ENCODE results near the gene CCDC127. TPM values are rescaled to one million over a fixed set of nuclear protein-coding genes. Genes with fewer than 3 reads are reported as not detected.
"Not testable (repeated sequence)": the region's sequence is repeated elsewhere in the genome, so short reads cannot be mapped to it uniquely, and the experiment has no call there.

The CCDC127 gene
- total RNA-seq, 4 donors from 2014 or later: 1.2 to 4.9 (median 4.8) TPM

GRCh38 chr5:169071-169727, 48.8 kb downstream of the CCDC127 start:
- Histone ChIP-seq H3K36me3 (no peaks in the 10 kb centered on the region), H3K9me3 (no peaks in the 10 kb centered on the region), H3K27me3 (no peaks in the 10 kb centered on the region), H3K27ac (no peak overlapping the region), H3K4me1 (no peaks in the 10 kb centered on the region), H3K4me3 (no peak overlapping the region)
- 43 to 82% methylated on average over 3 to 29 of the region's 32 CpGs for WGBS, 2 donors (ENCODE audit: low coverage in 1 of 2)
- intact Hi-C loops (cut with DNase I; ENCODE audit: low total_unique reads) (no loop called here), in situ Hi-C loops (cut with MboI; ENCODE audit: low pct_ligation_motif_present in 1 of 4, low pct_unique_long_range_greater_than_20kb in 1 of 4, low sequenced_read_pairs in 3 of 4) (no loop called here)
- no peak for TF ChIP-seq EP300 (IDR thresholded peaks at IDR 0.05; ENCODE audit: low read depth)
- no peak for DNase-seq

GRCh38 chr5:167982-168660, 49.8 kb downstream of the CCDC127 start:
- TF ChIP-seq EP300 (IDR thresholded peaks at IDR 0.05; ENCODE audit: low read depth): no peak
- no peak for TF ChIP-seq POLR2AphosphoS5 (IDR thresholded peaks at IDR 0.05)
- TF ChIP-seq CTCF (IDR thresholded peaks at IDR 0.05): no peak
- TF ChIP-seq POLR2A (IDR thresholded peaks at IDR 0.05): no peak
- in situ Hi-C loops (cut with MboI; ENCODE audit: low pct_ligation_motif_present in 1 of 4, low pct_unique_long_range_greater_than_20kb in 1 of 4, low sequenced_read_pairs in 3 of 4): no loop called here
- Histone ChIP-seq H3K4me1 (no peaks in the 10 kb centered on the region), H3K9me3 (no peaks in the 10 kb centered on the region), H3K27me3 (no peaks in the 10 kb centered on the region), H3K36me3 (no peaks in the 10 kb centered on the region), H3K27ac (no peak overlapping the region), H3K4me3 (no peak overlapping the region)
- no peak for DNase-seq
- WGBS, 2 donors (ENCODE audit: low coverage in 1 of 2): 67 to 68% methylated on average over 1 to 18 of the region's 18 CpGs
- intact Hi-C loops (cut with DNase I; ENCODE audit: low total_unique reads): no loop called here

GRCh38 chr5:167511-167910, 50.4 kb downstream of the CCDC127 start:
- TF ChIP-seq POLR2AphosphoS5 (IDR thresholded peaks at IDR 0.05) (no peak), CTCF (IDR thresholded peaks at IDR 0.05) (no peak), POLR2A (IDR thresholded peaks at IDR 0.05) (no peak), EP300 (IDR thresholded peaks at IDR 0.05; ENCODE audit: low read depth) (no peak)
- Histone ChIP-seq H3K9me3 (no peaks in the 10 kb centered on the region), H3K4me1 (no peaks in the 10 kb centered on the region), H3K36me3 (no peaks in the 10 kb centered on the region), H3K27me3 (no peaks in the 10 kb centered on the region), H3K4me3 (no peak overlapping the region), H3K27ac (no peak overlapping the region)
- no peak for DNase-seq
- in situ Hi-C loops (cut with MboI; ENCODE audit: low pct_ligation_motif_present in 1 of 4, low pct_unique_long_range_greater_than_20kb in 1 of 4, low sequenced_read_pairs in 3 of 4) (no loop called here), intact Hi-C loops (cut with DNase I; ENCODE audit: low total_unique reads) (no loop called here)
- 77 to 91% methylated on average over 3 to 7 of the region's 7 CpGs for WGBS, 2 donors (ENCODE audit: low coverage in 1 of 2)

- Histone ChIP-seq H3K36me3 (no peaks in the 10 kb centered on the region), H3K4me1 (no peaks in the 10 kb centered on the region), H3K9me3 (no peaks in the 10 kb centered on the region), H3K4me3 (no peak overlapping the region), H3K27ac (no peak overlapping the region), H3K27me3 (no peaks in the 10 kb centered on the region)
- intact Hi-C loops (cut with DNase I; ENCODE audit: low total_unique reads): no loop called here
- TF ChIP-seq CTCF (IDR thresholded peaks at IDR 0.05): no peak
- no peak for TF ChIP-seq POLR2AphosphoS5 (IDR thresholded peaks at IDR 0.05)
- TF ChIP-seq EP300 (IDR thresholded peaks at IDR 0.05; ENCODE audit: low read depth): no peak
- TF ChIP-seq POLR2A (IDR thresholded peaks at IDR 0.05): no peak
- WGBS, 2 donors (ENCODE audit: low coverage in 1 of 2): 86 to 100% methylated on average over 1 to 27 of the region's 27 CpGs
- in situ Hi-C loops (cut with MboI; ENCODE audit: low pct_ligation_motif_present in 1 of 4, low pct_unique_long_range_greater_than_20kb in 1 of 4, low sequenced_read_pairs in 3 of 4): no loop called here
- DNase-seq: no peak
Observed at GRCh38 chr5:166441-167372, 51.2 kb downstream of the CCDC127 start.

- H3K27me3 ChIP-seq; H3K4me1 ChIP-seq; in situ Hi-C loops (cut with MboI; ENCODE audit: low pct_ligation_motif_present in 1 of 4, low pct_unique_long_range_greater_than_20kb in 1 of 4, low sequenced_read_pairs in 3 of 4); DNase-seq; H3K36me3 ChIP-seq; H3K9me3 ChIP-seq; intact Hi-C loops (cut with DNase I; ENCODE audit: low total_unique reads); H3K27ac ChIP-seq; H3K4me3 ChIP-seq: not testable (repeated sequence)
- 87% methylated on average over 18 of the region's 25 CpGs; no CpG with 5 or more reads in 1 of the 2 donors for WGBS, 2 donors (ENCODE audit: low coverage in 1 of 2)
Observed at GRCh38 chr5:164783-165182, 53.2 kb downstream of the CCDC127 start.
